Esophagus mucosa (tissue), 1 donor: ENCODE measurements around the gene GSS. TPM values are rescaled to one million over a fixed set of nuclear protein-coding genes. Genes with fewer than 3 reads are reported as not detected.

Source experiments
- ATAC-seq: fragments of 200-7000 bp; cut with Tn5 transposase; one replicate; pipeline ENCODE4 v1.9.1; 2020
- total RNA-seq: library from RNA; stranded (reverse); gene quantifications from one replicate; pipeline ENCODE4 v1.2.4, GENCODE V29; 2023
- donor health status: DM: yes; HTN: yes; CAD: no.

Gene GSS
- total RNA-seq, 1 donor from 2014 or later: 56.9 TPM

DNA sequence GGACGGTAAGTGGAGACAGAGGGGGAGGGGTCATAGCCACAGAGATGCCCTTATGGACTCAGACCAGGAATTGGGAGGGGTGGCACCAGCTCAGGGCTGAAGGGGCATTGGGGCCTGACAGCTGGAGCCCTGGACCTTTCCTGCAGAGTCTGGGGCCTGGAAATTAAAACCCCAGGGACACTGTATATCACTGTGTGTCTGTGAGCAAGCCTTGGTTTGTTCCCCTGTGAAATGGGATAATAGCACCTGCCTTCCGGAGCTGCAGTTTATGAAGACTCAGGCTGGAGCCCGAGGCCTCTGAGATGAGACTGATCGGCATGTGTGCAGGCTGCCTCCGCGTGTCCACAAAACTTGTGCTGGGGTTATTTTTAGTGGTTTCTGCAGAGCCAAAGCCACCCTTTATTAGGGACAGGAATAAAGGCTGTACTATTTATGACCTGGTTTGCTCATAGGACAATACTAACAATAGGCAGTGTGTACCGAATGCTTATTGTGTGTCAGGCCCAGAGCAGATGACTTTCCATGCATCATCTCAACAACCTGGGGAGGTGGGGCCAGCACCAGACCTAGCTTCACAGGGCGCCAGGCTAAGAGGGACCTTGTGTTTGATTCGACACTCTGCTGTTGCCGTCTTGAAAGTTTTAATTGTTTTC is 22.6 kb upstream of the GSS start:
- ATAC-seq: no peak

DNA sequence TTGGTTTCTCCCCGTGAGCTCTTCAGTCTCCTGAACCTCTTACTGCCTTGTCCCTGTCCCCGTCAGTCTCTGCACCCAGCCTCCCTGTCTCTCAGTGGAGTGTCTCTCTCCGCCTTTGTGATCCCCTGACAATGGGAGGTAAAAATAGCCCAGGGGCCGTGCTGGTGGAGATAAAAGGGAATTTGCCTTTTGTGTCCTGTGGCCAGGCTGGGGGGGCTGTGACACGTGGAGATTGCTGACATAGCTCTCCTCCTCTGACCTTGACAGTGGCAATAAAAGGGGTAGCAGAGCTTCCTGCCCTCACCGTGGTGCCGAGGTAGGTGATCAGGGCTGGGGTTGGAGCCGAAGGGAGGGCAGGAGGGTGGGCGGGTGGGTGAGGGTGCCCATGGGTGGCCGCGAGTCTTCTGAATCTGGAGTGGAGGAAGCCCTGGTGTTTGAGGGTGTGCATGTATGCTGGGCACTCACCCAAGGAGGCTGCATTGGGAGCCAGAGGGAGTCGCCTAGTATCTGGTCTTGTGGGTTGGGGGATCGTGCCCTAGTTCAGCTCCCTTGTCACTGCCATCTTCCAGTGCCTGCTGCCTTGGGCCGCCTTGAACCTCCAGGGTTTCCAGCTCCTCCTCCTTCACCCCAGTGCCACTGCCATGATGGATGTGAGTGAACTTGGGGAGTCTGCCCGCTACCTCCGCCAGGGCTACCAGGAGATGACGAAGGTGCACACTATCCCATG is 21.9 kb upstream of the GSS start:
- ATAC-seq: no peak

DNA sequence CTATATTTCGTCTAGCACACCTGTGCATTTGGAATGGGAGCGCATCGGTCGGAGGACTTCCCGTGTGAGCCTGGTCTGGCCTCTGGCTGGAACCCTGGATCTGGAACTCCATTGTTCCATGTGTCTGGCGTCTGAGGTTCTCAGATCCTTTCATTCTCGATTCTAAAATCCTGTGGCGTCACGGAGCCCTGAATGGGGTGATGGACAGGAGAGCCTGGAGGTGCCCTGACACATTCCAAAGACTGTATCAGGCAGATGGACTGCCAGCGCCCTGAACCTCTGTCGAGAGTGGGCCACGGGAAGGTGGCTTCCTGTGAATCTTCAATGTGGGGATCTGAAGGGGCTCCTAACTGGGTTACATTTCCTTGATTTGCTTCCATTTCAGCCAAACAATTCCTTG is 20.7 kb upstream of the GSS start:
- ATAC-seq: no peak

DNA sequence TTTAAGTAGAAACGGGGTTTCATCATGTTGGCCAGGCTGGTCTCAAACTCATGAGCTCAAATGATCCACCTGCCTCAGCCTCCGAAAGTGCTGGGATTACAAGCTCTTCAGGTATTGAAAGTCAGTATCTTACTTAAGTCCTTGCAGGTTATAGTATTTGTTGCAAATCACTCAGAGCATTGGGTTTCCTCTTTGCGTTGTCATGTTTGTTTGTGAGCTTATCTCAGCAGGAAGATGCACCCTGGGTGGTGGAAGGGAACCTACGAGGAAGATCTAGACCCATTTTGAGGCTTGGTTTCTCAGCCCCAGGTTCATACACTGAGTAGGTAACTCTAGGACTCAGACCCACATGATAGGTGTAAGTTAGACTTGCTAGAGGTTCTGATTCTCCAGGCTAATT is 18.6 kb upstream of the GSS start:
- no peak for ATAC-seq

DNA sequence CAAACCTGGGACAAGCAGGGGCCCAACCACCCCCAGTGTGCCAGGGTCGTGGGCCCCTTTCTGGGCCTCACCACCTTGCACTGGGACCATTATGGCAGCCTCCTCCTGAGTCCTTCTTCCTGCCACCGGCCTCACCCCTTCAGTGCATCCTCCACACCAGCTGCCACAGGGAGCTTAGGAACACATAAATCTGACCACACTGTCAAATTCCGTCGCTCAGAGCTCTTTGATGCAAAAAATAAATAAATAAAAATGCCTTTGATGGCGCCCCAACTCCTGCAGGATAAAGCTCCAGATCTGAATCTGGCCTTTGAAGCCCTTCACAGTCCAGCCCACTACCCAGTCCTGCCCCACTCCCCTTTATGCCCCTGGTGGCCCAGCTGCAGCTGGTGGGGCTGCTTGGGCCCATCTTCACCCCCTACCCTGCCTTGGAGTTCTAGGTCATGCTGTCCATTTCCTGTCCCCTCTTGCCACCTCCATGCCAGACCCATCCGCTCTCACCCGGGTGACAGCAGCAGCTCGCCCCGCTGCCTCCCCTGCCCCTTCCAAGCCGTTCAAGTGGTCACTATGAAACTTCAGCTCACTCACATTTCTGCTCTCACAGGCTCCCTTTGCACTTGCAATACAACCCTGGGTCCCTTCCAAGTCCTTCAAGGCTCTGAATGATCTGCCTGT is 16.1 kb upstream of the GSS start:
- ATAC-seq: no peak

DNA sequence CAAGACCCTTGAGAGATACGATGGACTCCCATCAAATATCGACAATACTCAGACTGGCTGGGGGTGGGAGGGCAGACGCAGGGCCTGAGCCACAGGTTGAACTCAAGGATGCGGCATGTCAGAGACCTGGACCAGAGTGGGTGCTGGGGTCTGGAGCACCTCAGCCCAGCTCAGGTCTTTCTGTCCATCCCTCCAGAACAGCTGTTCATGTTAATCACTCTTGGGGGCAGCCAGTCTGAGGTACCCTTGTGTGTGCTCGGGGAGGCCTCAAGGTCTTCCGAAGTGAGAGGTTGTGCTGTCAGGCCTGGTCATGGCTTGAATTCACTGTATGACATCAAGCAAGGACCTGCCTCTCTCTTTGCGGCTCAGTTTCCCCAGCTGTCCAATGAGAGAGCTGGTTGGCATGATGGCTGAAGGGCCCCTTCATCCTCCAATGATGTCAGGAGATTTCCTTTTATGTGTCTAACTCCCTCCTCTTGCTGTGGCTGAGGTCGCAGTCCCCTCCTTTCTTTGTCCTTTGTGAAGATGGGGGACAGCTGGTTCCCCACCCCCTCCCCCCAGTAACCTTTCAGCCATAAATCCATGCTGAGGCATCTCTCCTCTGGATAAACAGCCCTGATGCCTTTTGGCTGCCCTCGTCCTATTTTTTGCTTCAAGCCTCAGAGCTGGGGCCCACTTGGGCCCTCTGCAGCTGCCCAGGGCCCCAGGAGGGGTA is 15.4 kb upstream of the GSS start:
- ATAC-seq: no peak

DNA sequence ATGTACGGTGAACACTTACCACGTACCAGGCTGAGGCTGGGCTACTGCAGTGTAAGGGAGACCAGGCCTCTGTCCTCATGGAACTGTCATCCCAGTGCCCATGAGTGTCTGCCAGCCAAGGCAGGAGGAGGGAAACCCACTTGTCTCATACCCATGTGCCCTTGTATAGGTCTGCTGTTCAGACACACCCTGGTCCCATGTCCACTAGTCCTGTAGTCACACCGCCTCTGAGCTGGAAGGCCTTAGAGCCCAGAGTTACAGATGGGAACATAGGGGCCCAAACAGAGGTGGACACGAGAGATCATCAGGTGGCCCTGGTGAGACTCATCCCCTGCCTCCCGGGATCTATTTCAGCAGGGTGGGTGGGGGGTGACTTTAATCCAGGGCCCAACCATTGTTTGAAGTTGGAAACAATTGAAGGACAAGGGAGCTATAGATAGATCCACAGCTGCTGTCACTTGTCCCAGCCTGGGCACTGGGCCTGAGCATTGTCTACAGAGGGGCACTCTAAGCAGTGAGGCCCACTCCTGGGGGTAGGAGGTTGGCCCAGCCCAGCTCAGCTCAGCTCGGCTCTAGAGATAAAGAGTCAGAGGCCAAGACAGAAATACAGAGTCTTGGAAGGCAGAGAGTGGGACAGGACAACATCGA is 14.7 kb upstream of the GSS start:
- ATAC-seq: no peak

DNA sequence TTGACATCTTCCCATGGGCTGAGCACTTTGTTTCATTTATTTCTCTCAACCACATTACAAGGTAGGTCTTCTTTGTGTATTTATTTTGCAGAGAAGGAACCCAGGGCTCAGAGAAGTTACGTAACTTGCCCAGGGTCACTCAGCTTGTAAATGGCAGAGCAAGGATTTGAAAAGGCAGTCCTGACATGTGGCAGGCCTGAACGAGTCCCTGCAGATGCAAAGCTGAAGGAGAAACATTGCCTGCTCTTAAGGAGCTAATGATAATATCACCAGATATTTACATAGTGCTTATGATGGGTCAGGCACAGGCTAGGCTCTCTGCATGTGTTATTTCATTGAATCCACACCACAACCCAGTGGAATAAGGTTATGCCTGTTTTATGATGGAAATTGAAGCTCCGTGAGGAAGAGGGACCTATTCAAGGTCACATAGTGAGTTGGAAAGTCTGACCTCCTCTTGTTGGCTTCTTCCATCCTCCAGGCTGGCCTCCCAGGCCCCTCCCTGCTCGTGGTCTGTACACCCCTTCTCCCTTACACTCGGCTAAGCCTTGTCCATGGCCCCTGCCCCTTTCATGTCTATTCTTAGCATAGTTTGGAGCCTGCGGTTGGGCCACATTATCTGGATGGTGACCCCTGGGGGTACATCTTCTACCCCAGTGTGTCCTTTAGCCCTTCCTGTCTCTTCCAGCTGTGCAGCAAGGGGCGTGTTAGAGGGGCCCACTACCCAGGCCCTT is 12.6 kb upstream of the GSS start:
- peak; percentile 63 for ATAC-seq

DNA sequence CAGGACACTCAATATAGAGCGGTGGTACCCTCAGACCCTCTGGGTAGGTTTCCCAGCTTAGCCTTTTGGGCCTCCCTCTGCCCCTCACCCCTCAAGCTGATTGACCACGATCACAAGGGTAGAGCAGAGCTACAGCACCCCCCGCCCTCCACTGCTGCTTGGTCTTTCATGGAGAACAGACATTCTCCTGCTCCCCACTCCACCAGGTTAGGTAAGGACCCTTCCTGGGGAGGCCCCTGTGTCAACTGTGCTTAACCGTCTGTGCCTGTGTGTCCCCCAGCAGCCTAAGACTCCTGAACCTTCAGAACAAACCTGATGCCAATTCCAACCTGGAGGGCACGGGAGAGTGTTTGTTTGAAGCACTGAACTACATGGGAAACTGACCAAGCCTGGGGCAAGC is 11.8 kb upstream of the GSS start:
- ATAC-seq: no peak

DNA sequence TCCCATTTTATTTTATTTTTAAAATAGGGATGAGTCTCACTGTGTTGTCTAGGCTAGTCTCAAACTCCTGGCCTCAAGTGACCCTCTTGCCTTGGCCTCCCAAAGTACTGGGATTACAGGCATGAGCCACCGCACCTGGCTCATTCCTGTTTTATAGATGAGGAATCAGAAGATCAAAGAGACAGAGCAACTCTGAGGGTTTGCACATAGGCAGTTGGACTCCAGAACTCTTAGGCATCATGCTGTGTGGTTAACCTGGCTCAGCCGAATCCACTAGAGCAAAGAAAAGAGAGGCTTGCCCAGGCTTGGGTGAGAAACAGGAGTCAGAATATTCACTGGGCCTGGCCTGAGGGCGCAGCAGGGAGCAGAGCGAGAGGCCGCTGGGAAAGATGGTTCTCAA is 9.4 kb upstream of the GSS start:
- no peak for ATAC-seq

DNA sequence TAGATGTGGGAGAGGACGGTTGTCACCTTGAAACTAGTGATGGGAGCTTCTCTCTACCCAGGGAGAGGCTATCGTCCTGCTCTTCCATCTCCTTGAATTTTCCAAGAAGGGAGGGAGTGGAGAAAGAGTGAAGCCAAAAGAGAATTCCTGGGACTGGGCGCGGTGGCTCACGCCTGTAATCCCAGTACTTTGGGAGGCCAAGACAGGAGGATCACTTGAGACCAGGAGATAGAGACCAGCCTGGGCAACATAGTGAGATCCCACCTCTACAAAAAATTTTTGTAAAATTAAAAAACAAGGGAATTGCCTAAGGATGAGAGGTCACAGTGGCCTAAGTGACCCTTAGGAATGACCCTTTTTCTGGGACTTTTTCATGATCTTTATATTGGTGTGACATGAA is 8.9 kb upstream of the GSS start:
- ATAC-seq: no peak

DNA sequence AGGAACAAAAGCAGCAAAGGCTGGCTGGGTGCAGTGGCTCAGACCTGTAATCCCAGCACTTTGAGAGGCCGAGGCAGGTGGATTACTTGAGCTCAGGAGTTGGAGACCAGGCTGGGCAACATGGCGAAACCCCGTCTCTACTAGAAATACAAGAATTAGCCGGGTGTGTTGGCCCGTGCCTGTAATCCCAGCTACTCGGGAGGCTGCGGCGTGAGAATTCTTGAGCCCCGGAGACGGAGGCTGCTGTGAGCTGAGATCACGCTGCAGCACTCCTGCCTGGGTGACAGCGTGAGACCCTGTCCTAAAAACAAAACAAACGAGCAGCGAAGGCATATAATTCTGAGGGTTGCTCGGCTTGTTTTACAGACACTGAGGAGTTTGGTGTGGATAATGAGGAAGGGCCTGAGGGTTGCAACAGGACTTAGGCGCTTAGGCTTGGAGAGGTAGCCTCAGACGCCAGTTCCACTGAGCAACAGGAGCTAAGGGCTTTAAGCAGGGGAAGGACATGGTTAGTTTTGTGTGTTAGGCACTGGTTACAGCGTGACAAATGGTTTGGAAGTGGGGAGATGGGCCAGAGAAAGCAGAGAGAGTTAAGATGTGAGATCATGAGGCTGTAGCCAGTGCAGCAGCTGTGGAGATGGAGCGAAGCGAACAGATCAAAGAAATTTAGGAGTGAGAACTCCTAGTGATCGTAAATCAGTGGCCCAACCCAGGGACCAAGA is 1.3 kb upstream of the GSS start:
- ATAC-seq: no peak

DNA sequence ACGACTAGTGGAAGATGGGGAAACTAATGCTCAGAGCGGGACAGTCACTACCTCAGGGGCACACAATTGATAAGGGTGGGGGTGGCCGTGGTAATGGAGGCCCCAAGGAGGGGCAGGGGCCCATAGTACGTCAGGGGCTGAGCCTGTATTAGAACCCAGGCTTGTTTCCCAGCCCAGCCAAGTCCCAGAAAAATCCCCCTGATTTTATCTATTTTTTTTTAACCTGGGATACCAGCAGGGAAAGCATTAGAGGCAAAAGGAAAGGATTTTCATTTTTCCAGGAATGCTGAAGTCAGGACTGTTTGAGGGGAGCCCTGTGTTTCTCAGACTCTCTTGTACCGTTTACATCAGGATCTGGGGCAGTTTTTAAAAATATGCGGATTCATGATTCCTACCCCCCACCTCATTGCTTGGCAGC is 444 bp upstream of the GSS start:
- ATAC-seq: no peak

DNA sequence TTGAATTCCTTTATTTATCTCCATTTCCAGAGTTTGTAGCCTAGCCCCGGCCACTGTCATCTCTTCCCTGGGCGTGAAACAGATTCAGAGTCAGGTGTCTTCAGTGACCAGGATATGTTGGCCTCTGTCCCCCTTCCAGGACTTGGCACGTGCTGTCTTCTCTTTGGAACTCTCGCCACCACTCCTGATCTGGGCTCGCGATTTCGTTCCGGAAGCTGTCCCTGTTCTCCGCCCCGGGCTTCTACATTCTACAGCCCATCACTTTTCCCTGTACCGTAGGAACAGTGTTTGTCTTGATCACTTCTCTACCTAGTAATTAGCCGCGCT is 739 bp downstream of the GSS start:
- ATAC-seq: peak; percentile 11

DNA sequence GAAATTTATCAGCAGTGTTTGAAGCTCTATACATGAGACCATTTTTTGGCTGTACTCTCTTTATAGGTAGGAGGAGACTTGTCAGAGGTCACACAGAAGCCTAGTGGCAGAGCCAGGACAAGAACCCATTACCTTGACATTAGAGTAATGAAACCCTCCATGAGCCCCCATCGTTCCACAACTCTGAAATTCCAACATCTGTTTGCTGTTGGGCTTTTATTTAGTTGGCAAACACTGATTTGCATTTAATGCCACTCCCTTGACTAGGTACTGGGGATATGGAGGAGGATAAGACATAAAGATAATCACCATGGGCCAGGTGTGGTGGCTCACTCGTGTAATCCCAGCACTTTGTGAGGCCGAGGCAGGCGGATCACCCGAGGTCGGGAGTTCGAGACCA is 1.6 kb downstream of the GSS start:
- ATAC-seq: no peak

DNA sequence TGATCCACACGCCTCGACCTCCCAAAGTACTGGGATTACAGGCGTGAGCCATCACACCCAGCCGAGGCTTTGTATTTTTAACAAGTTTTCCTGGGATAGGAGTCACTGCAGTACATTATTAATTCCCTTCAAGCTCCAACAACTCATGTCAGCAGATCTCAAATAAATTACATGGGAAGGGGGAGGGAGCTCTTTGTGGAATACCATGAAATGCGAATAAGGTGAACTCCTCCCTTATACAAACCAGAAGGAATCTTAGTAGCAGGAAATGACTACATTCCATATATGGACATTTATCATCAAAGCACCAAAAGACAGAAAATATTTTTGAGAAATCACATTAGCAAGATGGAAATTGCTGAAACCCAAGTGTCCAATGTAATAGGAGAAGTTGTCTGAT is 2.9 kb downstream of the GSS start:
- ATAC-seq: peak; percentile 24

DNA sequence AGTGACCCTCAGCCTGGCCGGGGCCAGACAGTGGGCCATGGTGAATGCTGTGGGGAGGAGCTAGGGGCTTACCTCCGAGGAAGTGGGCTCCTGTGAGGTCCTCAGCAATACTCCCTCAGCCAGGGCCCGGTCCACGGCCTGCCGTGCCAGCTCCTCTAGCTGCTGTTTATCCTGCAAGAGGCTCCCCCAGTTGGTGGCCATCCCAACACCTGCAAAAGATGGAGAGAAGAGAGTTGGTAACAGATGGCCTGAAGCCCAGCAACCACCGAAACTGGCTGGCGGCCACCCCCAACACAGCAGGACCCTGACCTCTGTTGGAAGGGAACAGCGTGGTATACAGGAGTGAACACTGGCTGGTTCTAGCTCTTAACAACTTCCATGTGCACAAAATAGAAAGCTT is 4.0 kb downstream of the GSS start:
- no peak for ATAC-seq

DNA sequence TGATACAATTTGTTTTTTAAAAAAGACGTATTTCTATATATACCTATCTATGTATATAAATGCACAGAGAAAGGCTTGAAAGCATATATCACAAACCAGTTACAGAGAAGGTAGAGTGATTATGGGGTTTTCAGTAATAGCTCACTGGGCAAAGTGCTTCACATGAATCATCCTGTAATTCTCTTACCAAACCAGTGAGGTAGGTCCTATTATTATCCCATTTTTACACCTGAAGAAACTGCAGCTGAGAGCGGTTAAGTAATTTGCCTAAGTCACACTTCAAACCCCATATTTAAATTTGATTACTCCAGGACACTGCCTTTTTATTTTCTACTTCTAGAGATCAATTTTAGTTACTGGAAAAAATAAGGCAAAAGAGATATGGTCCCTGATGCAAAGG is 4.4 kb downstream of the GSS start:
- peak; percentile 50 for ATAC-seq

DNA sequence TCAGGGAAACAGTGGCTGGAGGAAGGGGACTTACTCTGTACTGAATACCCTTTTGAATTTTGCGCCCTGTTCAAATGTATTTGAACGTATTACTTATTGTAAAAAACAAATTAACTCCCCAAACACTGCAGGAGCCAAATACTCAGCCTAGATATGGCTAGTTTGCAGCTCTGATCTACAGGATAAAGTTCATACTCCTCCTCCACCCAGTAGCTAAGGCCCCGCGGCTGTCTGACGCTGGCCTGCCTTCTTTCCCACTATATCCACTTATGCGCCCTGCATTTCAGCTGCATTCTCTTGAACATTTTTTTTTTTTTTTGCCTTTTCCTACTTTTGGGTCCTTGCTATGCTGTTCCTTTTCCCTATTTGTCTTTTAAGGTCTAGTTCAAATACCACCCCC is 6.5 kb downstream of the GSS start:
- no peak for ATAC-seq

DNA sequence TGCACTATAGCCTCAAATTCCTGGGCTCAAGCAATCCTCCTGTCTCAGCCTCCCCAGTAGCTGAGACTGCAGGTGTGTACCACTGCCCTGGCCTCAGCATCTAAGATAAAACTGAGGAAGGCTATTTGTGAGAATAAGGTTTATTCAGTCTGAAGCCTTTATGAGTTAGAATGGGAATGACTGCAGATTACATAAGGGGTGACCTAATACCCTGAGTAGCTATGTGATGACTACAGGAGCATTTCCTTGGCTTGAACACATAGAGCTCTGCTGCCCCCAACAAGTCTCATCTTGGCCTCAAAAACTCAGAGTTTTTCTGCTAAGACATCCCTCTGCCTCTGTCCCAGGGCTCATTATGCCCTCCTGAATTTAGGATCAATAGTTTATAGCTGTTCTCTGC is 7.6 kb downstream of the GSS start:
- no peak for ATAC-seq

DNA sequence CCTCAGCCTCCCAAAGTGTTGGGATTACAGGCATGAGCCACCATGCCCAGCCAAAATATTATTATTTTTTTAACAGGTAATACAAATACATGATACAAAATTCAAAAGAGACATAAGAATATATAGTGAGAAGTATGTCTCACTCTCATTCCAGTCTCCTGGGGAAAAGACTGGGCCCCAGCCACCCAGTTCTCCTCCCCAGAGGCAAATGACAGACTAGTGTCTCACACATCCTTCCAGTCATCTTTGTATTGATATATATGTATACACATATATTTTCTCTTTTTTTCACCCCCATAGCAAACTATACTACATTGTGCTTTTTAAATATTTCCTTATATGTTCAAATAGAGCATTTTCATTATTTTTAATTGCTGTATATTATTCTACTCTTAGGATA is 8.3 kb downstream of the GSS start:
- no peak for ATAC-seq

DNA sequence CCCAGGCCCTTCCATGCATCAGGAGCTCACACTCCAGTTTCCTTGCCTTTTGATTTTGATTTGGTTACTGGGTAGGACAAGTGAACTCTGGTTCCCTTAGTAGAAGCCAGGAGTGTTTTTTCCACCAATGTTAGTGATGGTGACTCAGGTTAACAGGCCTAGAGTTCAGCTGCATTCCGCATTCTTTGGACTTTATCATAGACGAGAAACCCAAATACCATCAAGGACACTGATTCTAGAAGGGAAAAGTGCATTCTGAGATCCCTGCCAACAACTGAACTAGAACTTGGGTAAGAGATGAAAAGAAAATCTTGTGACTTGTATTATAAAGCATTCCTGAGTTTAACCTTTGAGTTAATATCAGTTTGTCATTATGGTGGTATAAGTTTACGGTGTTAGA is 8.9 kb downstream of the GSS start:
- no peak for ATAC-seq
